GM19324 (cell line): ENCODE data around the gene CMPK2.
A peak's percentile ranks its signal among the peaks of the same experiment; 100 is the strongest.

Source experiments
- ATAC-seq: cut with Tn5 transposase; IDR thresholded peaks from one replicate; pipeline ENCODE4 v1.9.1; 2021; ENCODE audit warnings: mild to moderate bottlenecking, moderate library complexity; ENCODE audit not compliant: unreplicated experiment, low FRiP score

Gene CMPK2

GRCh38 chr2:6846540-6846939 is 19.2 kb downstream of the CMPK2 start:
- no peak for ATAC-seq

GRCh38 chr2:6845903-6846302 is 19.8 kb downstream of the CMPK2 start:
- ATAC-seq, result no peak

- ATAC-seq, result no peak
Observed at GRCh38 chr2:6845312-6845711, 20.4 kb downstream of the CMPK2 start.

GRCh38 chr2:6841537-6842287 is 24.0 kb downstream of the CMPK2 start:
- ATAC-seq, result no peak

- ATAC-seq, result no peak
Observed at GRCh38 chr2:6838673-6839319, 26.9 kb downstream of the CMPK2 start.

- ATAC-seq, result no peak
Observed at GRCh38 chr2:6835467-6835866, 30.2 kb downstream of the CMPK2 start.

GRCh38 chr2:6834163-6834562 is 31.5 kb downstream of the CMPK2 start:
- no peak for ATAC-seq

GRCh38 chr2:6833300-6833604 is 32.5 kb downstream of the CMPK2 start:
- ATAC-seq, result no peak

GRCh38 chr2:6832596-6833299 is 33.0 kb downstream of the CMPK2 start:
- no peak for ATAC-seq

GRCh38 chr2:6831229-6831628 is 34.5 kb downstream of the CMPK2 start:
- no peak for ATAC-seq

- no peak for ATAC-seq
Observed at GRCh38 chr2:6828299-6828584, 37.5 kb downstream of the CMPK2 start.

- no peak for ATAC-seq
Observed at GRCh38 chr2:6827566-6828298, 38.0 kb downstream of the CMPK2 start.

- peak; percentile 69 for ATAC-seq
Observed at GRCh38 chr2:6826081-6826913, 39.4 kb downstream of the CMPK2 start.

- ATAC-seq, result no peak
Observed at GRCh38 chr2:6824962-6825361, 40.7 kb downstream of the CMPK2 start.

GRCh38 chr2:6823111-6823510 is 42.6 kb downstream of the CMPK2 start:
- ATAC-seq, result no peak

- ATAC-seq, result no peak
Observed at GRCh38 chr2:6822406-6822805, 43.3 kb downstream of the CMPK2 start.

- ATAC-seq, result no peak
Observed at GRCh38 chr2:6820903-6821584, 44.7 kb downstream of the CMPK2 start.

GRCh38 chr2:6820236-6820635 is 45.5 kb downstream of the CMPK2 start:
- no peak for ATAC-seq

GRCh38 chr2:6819668-6820067 is 46.0 kb downstream of the CMPK2 start:
- ATAC-seq, result no peak

- ATAC-seq, result no peak
Observed at GRCh38 chr2:6818012-6818411, 47.7 kb downstream of the CMPK2 start.
